Astrocyte (in vitro differentiated cells and primary cell): ENCODE results near the gene MTCH1. TPM values are rescaled to one million over a fixed set of nuclear protein-coding genes. Genes with fewer than 3 reads are reported as not detected.

ENCODE experiments used
- DNase-seq: peaks from one replicate; pipeline ENCODE4 v3.0.0-alpha.2; 2010; ENCODE audit warnings: low read depth
- FAIRE-seq: peaks from 2 replicates; lab custom pipeline; 2011; peaks lifted over from hg19 to GRCh38; lab: Jason Lieb, UNC
- H2AFZ ChIP-seq: 2 replicates; pipeline ENCODE4 v1.6.0; 2012; ENCODE audit warnings: low read depth, low read length, inconsistent platforms
- H3K27ac ChIP-seq: 2 replicates; pipeline ENCODE4 v1.5.1; 2011; ENCODE audit warnings: low read depth, low read length, inconsistent platforms
- H3K27me3 ChIP-seq: 2 replicates; pipeline ENCODE4 v1.6.0; 2011; ENCODE audit warnings: low read length, inconsistent platforms; ENCODE audit not compliant: insufficient read depth
- H3K36me3 ChIP-seq: 2 replicates; pipeline ENCODE4 v1.5.1; 2011; ENCODE audit warnings: low read length, inconsistent platforms; ENCODE audit not compliant: insufficient read depth
- H3K4me1 ChIP-seq: 2 replicates; pipeline ENCODE4 v1.5.1; 2011; ENCODE audit warnings: low read length, inconsistent platforms; ENCODE audit not compliant: insufficient read depth
- H3K4me2 ChIP-seq: 2 replicates; pipeline ENCODE4 v1.6.0; 2012; ENCODE audit warnings: low read length, inconsistent platforms
- H3K4me3 ChIP-seq: 2 replicates; pipeline ENCODE4 v1.5.1; 2011; ENCODE audit warnings: low read depth, mild to moderate bottlenecking, low read length, inconsistent platforms; ENCODE audit not compliant: insufficient read depth
- H3K79me2 ChIP-seq: 2 replicates; pipeline ENCODE4 v1.6.0; 2012; ENCODE audit warnings: mild to moderate bottlenecking, low read length, inconsistent platforms; ENCODE audit not compliant: insufficient read depth
- H3K9ac ChIP-seq: 2 replicates; pipeline ENCODE4 v1.6.0; 2012; ENCODE audit warnings: mild to moderate bottlenecking, low read length, inconsistent platforms
- H3K9me3 ChIP-seq: 2 replicates; pipeline ENCODE4 v1.5.1; 2012; ENCODE audit warnings: low read depth, mild to moderate bottlenecking, low read length, inconsistent platforms; ENCODE audit not compliant: insufficient read depth
- H4K20me1 ChIP-seq: 2 replicates; pipeline ENCODE4 v1.6.0; 2012; ENCODE audit warnings: low read length, inconsistent platforms; ENCODE audit not compliant: insufficient read depth
- H3K27ac Mint-ChIP-seq: one replicate; pipeline ENCODE4 v1.8.0; 2021; ENCODE audit warnings: mild to moderate bottlenecking, mixed read lengths; ENCODE audit not compliant: unreplicated experiment
- H3K27me3 Mint-ChIP-seq: one replicate; pipeline ENCODE4 v1.8.0; 2021; ENCODE audit warnings: low read depth, mixed read lengths; ENCODE audit not compliant: unreplicated experiment
- H3K36me3 Mint-ChIP-seq: one replicate; pipeline ENCODE4 v1.8.0; 2021; ENCODE audit warnings: low read depth, mixed read lengths; ENCODE audit not compliant: unreplicated experiment
- H3K4me1 Mint-ChIP-seq: one replicate; pipeline ENCODE4 v1.8.0; 2021; ENCODE audit warnings: low read depth, mixed read lengths; ENCODE audit not compliant: unreplicated experiment
- H3K4me3 Mint-ChIP-seq: one replicate; pipeline ENCODE4 v1.8.0; 2021; ENCODE audit warnings: mild to moderate bottlenecking, moderate library complexity, mixed read lengths; ENCODE audit not compliant: unreplicated experiment
- H3K9me3 Mint-ChIP-seq: one replicate; pipeline ENCODE4 v1.8.0; 2021; ENCODE audit warnings: mild to moderate bottlenecking, mixed read lengths; ENCODE audit not compliant: unreplicated experiment
- CTCF ChIP-seq: IDR thresholded peaks from 2 replicates; pipeline ENCODE4 v1.5.1; 2011; ENCODE audit warnings: low read depth, mild to moderate bottlenecking, inconsistent platforms, low read length, moderate library complexity; ENCODE audit not compliant: insufficient read depth
- EZH2 ChIP-seq: IDR thresholded peaks from 2 replicates; pipeline ENCODE4 v1.6.1; 2012; ENCODE audit warnings: mild to moderate bottlenecking, low read length, inconsistent platforms; ENCODE audit not compliant: insufficient read depth
- total RNA-seq: library from RNA; stranded (reverse); gene quantifications from 2 replicates; pipeline ENCODE4 v1.2.1, GENCODE V29; 2021

Gene MTCH1
- total RNA-seq, 1 donor from 2014 or later: 311 TPM

GRCh38 chr6:36999751-37000125 is 13.7 kb upstream of the MTCH1 start:
- Mint-ChIP-seq H3K36me3 (peaks cover 1% of the 10 kb centered on the region), H3K4me1 (peaks cover 1% of the 10 kb centered on the region), H3K27ac (no peak overlapping the region), H3K27me3 (peaks cover 23% of the 10 kb centered on the region), H3K4me3 (no peak overlapping the region), H3K9me3 (no peaks in the 10 kb centered on the region)
- no peak overlapping the region for H3K27ac ChIP-seq
- TF ChIP-seq CTCF (no peak), EZH2 (no peak)
- no peak overlapping the region for H3K4me3 ChIP-seq
- H3K36me3 ChIP-seq: no peaks in the 10 kb centered on the region
- no peak for FAIRE-seq
- no peaks in the 10 kb centered on the region for H3K4me1 ChIP-seq
- H4K20me1 ChIP-seq: no peaks in the 10 kb centered on the region
- H3K9ac ChIP-seq: no peak overlapping the region
- H3K27me3 ChIP-seq: peaks cover 3% of the 10 kb centered on the region
- H3K4me2 ChIP-seq: no peak overlapping the region
- DNase-seq: no peak
- no peaks in the 10 kb centered on the region for H3K9me3 ChIP-seq
- no peaks in the 10 kb centered on the region for H3K79me2 ChIP-seq
- no peak overlapping the region for H2AFZ ChIP-seq

- Histone ChIP-seq H3K4me3 (no peak overlapping the region), H3K27me3 (peaks cover 4% of the 10 kb centered on the region), H4K20me1 (no peaks in the 10 kb centered on the region), H3K9ac (no peak overlapping the region), H3K79me2 (no peaks in the 10 kb centered on the region), H3K9me3 (no peaks in the 10 kb centered on the region), H2AFZ (no peak overlapping the region), H3K4me2 (no peak overlapping the region), H3K36me3 (no peaks in the 10 kb centered on the region), H3K4me1 (no peaks in the 10 kb centered on the region), H3K27ac (no peak overlapping the region)
- peaks cover 1% of the 10 kb centered on the region for H3K36me3 Mint-ChIP-seq
- no peak for DNase-seq
- no peak for FAIRE-seq
- H3K27ac Mint-ChIP-seq: no peak overlapping the region
- no peak overlapping the region for H3K4me3 Mint-ChIP-seq
- peaks cover 23% of the 10 kb centered on the region for H3K27me3 Mint-ChIP-seq
- peaks cover 1% of the 10 kb centered on the region for H3K4me1 Mint-ChIP-seq
- no peak for TF ChIP-seq CTCF
- TF ChIP-seq EZH2: no peak
- no peaks in the 10 kb centered on the region for H3K9me3 Mint-ChIP-seq
These were observed 13.2 kb upstream of the MTCH1 start for GRCh38 chr6:36999061-36999750.

- Histone ChIP-seq H4K20me1 (no peaks in the 10 kb centered on the region), H3K9me3 (no peaks in the 10 kb centered on the region), H3K27me3 (peaks cover 7% of the 10 kb centered on the region), H3K79me2 (no peaks in the 10 kb centered on the region), H3K27ac (no peak overlapping the region), H3K4me2 (no peak overlapping the region), H3K4me3 (no peak overlapping the region), H3K4me1 (no peaks in the 10 kb centered on the region), H3K36me3 (no peaks in the 10 kb centered on the region), H2AFZ (no peak overlapping the region), H3K9ac (no peak overlapping the region)
- peaks cover 23% of the 10 kb centered on the region for H3K27me3 Mint-ChIP-seq
- TF ChIP-seq EZH2 (no peak), CTCF (no peak)
- H3K4me1 Mint-ChIP-seq: peaks cover 1% of the 10 kb centered on the region
- no peak for DNase-seq
- no peak for FAIRE-seq
- H3K4me3 Mint-ChIP-seq: no peak overlapping the region
- H3K27ac Mint-ChIP-seq: no peak overlapping the region
- H3K9me3 Mint-ChIP-seq: no peaks in the 10 kb centered on the region
- peaks cover 1% of the 10 kb centered on the region for H3K36me3 Mint-ChIP-seq
These were observed 12.7 kb upstream of the MTCH1 start for GRCh38 chr6:36998723-36999038.
